ENCODE data around the gene MINDY2.

DNA sequence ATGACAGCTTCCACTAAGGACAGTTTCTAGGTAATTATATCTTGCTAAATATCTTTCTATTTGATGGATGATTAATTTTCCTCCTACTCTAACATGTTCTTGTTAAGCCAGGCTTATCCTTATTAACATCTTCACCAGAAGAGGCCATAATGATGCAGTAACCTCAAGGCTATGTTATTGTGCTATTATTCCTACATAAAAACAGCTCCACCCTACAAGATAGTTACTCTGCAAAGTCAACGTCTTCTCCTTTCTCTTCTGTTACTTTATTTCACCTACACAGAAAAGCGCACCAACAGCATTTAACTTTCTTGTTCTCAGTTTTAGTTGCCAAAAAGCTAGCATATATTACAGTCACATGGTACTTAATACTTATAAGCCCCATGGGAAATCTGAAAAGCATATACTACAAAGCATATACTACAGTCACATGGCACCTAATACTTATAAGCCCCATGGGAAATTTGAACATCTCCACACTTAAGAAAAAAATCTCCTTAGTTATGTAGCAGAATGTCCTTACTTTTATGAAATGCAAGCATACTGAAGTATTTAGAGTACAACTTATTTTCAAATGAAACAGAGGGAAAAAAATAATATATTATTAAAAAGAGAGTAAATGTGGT lies 35.0 kb upstream of the MINDY2 start:
- TF ChIP-seq, protein P1, sequence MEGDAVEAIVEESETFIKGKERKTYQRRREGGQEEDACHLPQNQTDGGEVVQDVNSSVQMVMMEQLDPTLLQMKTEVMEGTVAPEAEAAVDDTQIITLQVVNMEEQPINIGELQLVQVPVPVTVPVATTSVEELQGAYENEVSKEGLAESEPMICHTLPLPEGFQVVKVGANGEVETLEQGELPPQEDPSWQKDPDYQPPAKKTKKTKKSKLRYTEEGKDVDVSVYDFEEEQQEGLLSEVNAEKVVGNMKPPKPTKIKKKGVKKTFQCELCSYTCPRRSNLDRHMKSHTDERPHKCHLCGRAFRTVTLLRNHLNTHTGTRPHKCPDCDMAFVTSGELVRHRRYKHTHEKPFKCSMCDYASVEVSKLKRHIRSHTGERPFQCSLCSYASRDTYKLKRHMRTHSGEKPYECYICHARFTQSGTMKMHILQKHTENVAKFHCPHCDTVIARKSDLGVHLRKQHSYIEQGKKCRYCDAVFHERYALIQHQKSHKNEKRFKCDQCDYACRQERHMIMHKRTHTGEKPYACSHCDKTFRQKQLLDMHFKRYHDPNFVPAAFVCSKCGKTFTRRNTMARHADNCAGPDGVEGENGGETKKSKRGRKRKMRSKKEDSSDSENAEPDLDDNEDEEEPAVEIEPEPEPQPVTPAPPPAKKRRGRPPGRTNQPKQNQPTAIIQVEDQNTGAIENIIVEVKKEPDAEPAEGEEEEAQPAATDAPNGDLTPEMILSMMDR (IDR thresholded peaks at IDR 0.05; ENCODE audit: borderline replicate concordance, extremely low read depth, low read length, poor library complexity, severe bottlenecking): no peak
- no peak for TF ChIP-seq EZH2 (IDR thresholded peaks at IDR 0.05; ENCODE audit: borderline replicate concordance, low read depth, low read length, severe bottlenecking)
